Bone marrow (tissue), 2 donors: ENCODE measurements around the gene POTEB2.
"Not testable (repeated sequence)": the region's sequence is repeated elsewhere in the genome, so short reads cannot be mapped to it uniquely, and the experiment has no call there.

ENCODE experiments used
- DNase-seq, 2 donors: peaks; one replicate each; lab custom pipeline; 2025; lab: John Stamatoyannopoulos, UW

The POTEB2 gene

DNA sequence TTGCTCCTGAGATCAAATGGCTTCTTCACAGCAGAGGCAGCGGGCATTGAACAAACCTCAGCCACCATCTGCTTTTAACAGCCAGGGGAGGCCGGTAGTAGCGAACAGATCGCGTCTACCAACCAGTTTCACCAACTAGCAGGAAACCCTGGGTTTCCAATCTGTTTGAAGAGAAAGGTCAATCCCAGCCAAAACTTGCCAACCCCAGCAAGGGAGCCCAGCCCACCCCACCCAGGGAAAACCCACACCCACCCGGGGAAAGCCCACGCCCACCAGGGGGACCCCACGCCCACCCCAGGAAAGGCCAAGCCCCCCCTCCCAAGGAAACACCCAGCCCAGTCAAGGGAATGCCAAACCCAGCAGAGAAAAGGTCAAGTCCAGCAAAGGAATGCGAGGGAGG is at the start of gene POTEB2:
POTEB2 (minus strand) TSS at position 101 of the 400 bp plus-strand sequence; CDS start at position 68, 33 bp downstream.
- DNase-seq: not testable (repeated sequence)

DNA sequence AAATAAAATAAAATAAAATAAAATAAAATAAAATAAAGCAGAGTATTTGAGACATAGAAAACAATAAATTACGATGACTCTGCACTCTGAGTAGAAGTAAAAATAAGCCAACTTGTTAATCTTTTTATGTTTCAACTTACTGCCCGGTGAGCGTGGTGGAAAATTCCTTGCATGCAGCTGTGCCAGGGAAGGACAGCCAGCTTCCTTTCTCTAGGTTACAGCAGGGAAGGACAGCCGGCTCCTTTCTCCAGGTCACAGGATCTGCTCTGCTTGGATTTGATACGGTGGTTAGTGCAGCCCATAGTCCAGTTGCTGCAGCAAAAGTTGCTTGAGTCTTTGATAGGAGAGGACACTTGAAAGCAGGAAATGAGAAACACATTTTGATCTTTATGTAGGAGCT is 13.8 kb upstream of the POTEB2 start:
- DNase-seq: not testable (repeated sequence)

- DNase-seq: not testable (repeated sequence)
These were observed 12.3 kb upstream of the POTEB2 start for GRCh38 chr15:20878464-20878863.

DNA sequence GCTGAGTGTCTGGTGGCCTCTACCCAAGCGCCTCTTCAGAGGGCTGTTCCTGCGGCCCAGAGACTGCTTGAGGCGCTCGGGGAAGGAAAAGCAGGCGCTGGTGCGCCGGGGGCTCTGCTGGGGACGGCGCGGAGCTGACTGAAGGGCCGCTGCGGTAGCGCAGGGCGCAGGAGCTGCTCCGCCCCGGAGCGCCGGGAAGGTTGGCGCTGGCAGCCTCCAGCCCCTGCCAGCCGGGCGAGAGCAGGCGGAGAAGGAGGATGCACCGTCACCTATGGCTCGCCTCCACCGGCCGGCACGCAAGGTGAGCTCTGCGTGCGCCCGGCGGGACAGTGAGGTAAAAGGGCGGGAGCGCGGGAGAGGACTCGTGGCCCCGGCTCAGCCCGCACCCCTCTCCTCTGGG is 11.7 kb upstream of the POTEB2 start:
- not testable (repeated sequence) for DNase-seq
